Activated naive CD4-positive, alpha-beta T cell treated with anti-CD3 and anti-CD28 coated beads, Interleukin-2, amount 50 U/mL, for 16 hours (primary cell): ENCODE results near the gene EHF.
"Not testable (repeated sequence)": the region's sequence is repeated elsewhere in the genome, so short reads cannot be mapped to it uniquely, and the experiment has no call there.

Experiments
- DNase-seq: peaks from one replicate; pipeline ENCODE4 v3.0.0-alpha.2; 2020

Gene EHF

DNA sequence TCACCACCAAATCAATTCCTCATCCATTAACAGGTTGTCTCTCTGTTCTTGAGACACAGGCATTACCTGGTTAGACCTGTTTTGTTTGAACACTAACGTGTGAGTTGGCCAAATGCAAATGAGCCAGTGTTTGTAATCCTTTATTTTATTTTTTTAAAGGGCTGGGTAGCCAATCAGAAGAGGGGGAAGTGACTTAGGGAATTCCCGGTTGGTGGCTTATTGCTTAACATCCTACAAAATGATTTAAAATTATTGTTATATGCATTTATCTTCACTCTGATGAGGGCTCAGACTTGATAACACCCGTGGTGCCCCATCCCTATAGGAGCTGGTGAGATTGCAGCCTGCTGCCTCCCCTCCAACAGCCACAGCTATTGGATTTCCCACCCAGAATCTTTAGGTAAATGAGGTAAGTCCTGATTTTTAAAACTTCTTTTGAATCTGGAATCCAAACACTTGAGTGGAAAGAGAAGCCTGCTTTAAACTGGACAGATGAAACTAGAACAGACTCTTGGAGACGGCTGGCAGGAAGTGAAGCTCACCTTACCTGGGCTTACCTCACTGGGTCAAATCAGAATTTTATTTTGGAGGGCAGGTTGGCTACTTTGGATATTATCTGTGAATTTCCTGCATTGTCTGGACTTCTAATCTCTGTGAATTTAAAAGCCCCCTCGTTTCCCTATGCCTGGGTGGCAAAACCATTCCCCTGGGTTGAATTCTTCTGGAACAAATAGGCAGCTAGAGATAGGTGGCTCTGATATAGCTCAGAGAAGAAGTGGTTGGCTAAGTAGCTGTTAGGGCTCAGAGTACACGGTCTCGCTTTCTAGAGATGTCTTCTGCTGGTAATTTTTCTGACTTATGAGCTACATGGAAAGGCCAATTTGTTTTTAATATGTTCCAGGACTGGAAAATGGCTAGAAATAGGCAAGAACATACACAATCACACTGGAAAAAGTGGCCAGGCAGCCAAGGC, at the start of gene EHF:
EHF (plus strand) TSS at position 274 of the 973 bp plus-strand sequence. CDS start 21,538 bp downstream, outside the sequence.
- no peak for DNase-seq

DNA sequence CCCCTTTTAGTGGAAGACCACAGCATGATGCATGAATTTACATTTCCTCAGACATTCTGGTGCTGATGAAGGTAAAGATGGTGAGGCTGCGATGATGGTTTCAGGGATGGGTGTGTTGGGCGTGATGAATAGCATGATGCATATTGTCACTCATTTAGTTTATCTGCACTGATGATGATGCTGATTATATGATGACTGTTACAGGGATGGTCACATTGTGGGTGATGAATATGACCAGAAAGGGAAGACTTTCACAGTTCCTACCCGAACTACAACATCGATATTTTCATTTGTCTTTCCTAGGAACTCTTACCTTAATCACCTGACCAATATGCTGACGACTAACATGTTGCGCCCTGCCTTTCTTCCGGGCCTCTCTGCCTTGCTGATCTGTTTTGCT, 47.4 kb upstream of the EHF start:
- DNase-seq: no peak

DNA sequence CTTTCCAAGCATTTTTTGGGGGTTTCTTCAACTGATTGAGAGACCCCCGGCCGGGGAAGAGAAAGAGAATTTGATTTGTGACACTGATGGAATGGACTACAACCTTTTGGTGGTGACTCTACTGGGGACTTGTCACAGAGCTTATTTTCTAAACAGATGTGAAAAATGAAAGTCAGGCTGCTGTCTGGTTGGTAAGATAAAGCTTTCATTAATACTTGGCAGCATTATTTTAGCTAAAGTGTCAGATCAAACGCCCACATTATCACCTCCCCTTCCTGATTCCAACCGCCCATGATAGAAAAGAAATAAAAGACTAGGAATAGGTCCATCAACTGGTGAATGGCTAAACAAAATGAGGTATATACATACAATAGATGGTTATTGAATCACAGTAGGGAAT, 45.6 kb upstream of the EHF start:
- DNase-seq: no peak

DNA sequence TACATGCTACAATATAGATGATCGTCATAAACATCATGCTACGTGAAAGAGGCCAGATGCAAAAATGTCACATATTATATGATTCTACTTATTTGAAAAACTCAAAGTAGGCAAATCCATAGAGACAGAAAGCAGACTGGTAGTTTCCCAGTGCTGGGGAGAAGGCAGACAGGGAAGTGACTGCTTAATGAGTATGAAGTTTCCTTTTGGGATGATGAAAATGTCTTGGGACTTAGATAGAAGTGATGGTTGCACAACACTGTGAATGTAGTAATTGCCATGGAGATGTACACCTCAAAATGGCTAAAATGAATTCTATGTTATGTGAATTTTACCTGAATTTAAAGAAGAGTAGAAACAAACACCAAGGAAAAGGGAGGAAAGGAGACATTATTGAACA, 45.2 kb upstream of the EHF start:
- no peak for DNase-seq

DNA sequence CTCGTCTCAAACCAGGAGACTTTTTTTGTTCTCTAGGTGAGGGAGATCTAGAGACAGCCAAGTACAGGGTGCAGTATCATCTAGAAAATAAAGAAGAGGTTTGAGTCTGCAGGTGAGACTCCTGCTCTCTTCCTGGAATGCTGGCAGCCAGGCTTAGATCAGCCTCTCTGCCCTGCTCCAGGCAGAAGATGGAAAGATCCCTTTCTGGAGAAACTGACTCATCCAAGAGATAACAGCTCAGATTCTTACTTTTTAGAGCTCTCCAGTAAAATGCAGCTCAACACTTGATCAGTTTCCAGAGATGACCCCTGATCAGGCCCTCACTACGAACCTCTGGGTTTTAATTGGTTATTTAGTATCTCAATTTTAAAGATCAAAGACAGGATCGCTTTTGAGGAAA, 44.6 kb upstream of the EHF start:
- DNase-seq: no peak

DNA sequence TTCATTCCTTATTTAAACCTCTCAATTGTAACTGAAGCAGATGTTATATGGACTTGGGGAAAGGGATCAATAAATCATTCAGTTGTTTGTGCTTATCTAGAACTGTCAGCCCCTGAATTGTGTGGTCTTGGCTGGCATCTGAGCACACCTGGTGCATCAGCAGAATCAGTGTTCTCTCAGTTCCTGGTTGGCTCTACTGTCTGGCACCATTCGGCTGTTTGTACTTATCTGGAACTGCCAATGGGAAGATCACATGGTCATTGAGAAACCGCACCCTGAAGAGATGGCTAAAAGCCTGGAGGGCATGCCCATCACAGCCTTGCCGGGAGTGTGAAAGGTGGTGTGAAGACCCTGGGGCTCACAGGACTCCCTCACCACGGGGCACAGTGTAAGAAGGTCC, 37.1 kb upstream of the EHF start:
- DNase-seq: no peak

DNA sequence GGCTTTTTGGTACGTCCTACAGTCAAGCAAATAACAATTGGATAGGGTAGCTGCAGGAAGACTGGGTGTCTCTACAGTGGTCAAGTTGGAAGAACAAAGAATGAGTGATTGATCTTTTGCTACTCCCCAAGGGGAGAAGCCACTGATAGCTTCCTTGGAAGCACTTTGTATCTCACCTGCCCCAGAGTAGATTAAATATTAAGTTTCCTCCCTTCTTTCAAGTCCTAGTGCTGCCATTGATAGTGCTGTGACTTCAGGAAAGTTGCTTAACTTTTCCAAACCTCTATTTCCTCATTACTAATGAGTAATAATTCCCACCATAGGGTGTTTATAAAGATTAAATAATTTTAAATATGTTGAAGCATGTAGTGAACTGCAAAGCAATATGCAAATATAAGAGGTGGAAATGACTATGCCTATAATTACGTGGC, 35.6 kb upstream of the EHF start:
- no peak for DNase-seq

DNA sequence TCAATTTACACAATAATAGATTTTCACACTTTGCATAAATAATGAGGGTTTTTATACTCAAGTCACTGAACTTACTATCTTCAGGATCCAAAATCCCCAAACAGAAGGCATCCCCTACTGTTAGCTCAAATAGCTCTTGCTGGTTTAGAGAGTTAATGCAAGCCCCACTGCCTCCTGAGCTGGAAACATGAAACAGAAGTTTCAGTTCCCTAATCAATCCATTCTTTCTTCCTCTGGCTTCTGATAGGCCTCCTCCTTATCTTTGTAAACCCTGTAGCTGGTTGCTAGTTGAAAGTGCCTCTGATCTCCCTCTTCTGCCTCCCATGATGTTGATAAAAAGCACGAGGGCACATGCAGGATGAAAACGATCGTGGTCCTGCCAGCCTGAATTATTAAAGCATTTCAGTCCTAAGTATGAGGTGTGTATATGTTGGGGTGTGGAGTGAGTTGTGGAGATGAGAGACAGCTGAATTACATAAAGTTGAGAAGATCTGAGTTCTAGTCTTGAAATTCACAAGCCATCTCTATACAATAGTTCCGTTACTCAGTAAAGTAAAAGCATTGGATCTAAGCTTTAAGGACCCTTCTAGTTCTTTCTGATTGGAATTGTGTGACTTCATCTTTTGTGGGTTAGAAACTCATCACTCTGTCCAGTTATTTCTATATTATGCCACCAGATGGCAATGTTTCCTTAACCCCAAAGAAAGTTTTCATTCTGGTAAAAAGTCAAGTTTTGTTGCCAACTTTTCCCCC, 35.0 kb upstream of the EHF start:
- no peak for DNase-seq

DNA sequence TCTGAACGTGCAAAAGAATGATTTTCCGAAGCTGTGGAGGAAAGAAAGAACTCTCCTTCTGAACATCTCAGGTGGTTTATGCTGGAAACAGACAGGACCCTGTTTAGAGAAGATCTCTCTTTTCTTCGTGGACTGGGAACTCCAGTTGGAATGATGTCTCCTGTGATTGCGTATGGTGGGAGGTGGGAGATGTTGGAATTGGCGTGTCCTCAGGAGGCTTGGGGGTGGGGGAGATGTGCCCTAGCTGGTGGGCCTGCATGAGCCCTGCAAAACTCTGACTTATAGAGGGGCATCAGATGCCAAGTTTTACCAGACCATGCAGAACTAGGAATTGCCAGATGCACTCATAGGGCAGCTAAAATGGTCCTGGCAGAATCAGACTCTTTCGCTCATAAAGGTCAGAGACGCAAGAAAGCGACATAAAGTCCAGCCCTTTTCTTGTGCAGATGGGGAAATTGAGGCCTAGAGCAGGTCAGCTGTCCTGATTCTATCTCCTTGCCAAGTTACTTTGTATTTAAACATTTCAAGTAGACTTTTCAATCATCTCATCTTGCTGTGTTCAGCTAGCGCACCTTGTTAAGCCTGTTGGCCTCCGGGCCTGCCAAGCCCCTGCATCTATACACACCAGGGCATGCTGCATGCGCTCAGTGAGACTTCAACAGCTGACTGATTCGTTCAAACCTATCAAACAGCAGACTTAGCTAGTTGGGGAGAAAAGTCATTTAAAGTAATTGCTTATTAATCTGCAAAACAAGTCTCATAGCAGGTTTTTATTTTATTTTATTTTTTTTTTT, 34.2 kb upstream of the EHF start:
- no peak for DNase-seq

DNA sequence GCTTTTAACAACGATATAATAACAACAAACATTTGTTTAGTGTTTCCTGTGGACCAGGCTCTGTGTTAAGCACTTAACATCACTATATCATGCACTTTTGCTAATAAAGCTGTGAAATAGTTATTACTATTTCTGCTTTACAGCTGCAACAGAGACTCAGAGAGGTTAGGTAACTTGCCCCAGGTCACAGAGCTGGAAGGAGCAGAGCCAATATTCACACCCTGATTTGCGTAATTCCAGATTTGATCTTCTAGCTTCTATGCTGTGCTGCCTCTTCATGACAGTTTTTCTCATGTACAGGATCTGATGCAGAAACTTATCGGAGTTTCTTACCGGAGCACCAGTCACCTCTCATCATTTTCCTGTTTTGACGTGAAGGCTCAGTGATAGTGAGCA, 33.6 kb upstream of the EHF start:
- DNase-seq: no peak

DNA sequence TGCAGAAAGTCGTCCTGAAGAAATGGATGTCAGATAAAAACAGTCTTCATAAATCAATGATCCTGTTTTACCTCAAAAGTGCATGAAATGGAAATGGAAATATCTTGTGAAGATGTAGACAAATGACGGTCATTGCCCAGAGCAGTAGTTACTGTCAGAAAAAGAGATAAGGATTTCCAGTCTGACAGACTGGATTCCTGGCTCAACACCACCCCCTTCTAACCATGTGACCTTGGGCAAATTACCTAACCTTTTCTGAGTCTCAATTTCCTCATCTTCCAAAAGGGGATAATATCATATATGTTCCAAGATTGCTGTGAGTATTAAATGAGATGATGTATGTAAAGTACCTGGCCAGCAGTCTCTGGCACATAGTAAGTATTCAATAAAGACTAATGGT, 32.9 kb upstream of the EHF start:
- DNase-seq: no peak

DNA sequence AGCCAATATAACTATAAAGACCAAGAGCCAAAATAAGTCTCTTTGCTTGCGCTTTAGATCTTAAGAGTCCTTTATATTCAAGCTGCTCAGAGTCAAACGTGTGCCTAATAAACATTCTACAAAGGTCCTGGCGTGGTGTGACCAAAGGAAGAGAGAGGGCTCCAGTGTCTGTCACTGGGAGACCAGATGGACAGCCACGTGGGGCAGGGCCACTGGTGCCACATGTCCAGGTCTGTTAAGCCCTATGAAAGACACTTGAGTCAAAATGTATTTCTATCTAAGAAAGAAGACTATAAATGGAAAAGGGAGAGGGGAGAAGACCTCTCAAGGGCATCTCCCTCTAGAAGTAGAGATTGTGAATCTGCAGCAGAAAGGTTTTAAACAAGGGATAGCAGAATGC, 32.2 kb upstream of the EHF start:
- no peak for DNase-seq

DNA sequence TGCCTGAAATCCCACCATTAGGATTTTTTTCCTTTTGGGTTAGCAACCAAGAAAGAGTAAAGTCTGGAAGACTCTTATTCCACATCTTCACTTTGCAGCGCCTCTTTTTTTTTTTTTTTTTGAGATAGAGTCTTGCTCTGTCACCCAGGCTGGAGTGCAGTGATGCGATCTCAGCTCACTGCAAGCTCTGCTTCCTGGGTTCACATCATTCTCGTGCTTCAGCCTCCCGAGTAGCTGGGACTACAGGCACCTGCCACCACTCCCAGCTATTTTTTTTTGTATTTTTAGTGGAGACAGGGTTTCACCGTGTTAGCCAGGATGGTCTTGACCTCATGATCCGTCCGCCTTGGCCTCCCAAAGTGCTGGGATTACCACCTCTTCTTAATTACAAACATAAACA, 31.7 kb upstream of the EHF start:
- DNase-seq: not testable (repeated sequence)

DNA sequence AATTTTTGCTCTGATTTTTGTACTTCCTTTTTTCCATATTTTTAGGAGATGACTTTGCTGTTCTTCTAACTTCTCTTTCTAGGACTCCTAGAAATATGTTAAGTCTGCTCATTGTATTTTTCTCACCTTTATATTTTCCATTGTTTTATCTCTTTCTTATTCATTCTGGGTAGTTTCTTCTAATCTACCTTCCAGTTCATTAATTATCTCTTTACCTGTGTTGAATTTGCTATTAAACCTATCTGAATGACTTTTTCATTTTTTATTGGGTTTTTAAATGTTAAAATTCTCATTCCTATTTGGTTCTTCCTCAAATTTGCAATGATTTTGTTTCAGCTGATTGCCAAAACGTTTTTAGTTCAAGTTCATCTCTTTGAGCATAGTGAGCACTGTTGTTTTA, 27.8 kb upstream of the EHF start:
- no peak for DNase-seq

DNA sequence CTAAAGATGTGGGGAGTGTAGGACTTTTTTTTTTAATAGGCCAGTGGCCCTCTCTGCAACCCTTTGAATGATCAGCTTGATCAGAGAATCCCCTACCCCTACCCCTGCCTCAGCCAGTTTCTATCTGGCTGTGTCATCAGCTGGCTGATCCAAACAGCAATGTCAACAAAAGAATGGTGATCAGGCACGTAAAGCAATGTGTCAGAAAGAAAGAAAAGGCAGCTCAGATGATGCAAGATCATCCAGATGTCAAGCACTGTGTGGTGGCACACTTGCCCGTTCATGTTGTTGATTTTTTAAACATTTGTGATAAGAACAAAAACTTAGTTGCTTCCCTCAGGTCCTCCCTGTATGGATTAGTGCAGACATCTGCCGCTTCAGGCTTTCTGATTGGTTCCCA, 26.3 kb upstream of the EHF start:
- no peak for DNase-seq

DNA sequence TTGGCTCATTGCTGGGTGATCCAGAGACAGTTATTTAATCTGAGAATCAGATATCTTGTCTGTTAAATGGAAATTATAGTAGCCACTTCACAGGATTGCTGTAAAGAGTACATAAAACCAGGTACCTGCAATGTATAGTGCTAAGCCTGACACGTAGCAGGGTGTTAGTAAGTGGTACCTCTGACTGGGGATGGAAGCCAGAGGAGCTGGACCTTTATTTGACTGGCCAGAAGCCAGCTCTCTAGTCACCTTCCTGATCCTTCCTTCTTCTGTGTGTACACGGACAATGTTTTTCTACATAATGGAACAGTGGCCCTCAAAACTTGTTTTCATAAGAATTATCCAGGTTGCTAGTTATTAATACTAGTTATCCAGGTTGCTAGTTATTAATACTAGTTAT, 25.5 kb upstream of the EHF start:
- DNase-seq: no peak

DNA sequence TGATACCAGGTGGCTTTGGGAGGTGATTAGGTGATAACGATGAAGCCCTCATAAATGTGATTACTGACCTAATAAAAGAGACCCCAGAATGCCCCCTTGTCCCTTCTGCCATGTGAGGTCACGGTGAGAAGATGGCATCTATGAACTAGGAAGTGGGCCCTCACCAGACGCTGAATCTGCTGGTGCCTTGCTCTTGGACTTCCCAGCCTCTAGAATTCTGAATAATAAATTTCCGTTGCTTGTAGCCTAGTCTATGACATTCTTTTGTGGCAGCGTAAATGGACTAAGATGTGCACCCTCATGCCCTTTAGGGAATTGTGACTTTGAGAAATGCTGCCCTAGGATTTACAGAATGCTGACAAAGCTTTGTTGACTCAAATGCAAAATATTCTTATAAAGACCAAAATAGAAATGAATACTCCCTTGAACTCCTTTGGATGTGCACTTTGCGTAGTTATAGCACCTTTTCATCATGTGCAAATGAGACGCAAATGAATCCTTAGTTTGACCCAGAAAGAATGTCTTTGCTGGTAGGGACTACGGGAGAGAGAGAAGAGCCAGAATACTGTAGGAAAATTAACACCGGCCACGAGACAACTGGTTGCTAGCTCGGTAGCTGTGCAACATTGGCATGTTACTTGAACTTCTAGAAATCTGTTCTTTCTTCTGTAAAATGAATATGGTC, 24.8 kb upstream of the EHF start:
- DNase-seq: no peak

DNA sequence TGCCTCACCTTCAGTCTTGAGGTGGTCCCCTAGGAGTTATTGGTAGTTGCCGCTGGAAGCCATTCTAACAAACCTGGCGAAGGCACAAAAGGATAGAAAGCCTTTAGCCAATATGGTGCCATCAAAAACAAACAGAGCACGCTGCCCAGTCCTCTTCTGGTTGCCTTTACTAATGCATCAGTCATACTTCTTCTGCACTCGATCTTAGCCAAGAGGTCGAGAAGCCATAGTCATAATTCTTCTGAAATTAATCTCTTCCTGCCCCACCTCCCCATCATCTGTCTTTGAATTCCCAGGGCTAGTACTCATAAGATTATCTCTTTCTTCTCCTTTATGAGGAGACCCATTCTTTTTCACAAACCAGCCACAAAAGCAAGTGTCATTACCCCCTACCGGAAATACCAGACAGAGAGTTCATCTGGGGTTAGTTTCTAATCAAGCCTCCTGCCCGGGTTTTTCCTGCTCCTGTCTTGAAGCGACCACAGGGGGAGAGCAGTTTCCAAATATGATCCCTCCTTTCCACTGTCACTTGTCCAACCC, 21.4 kb upstream of the EHF start:
- DNase-seq: no peak

DNA sequence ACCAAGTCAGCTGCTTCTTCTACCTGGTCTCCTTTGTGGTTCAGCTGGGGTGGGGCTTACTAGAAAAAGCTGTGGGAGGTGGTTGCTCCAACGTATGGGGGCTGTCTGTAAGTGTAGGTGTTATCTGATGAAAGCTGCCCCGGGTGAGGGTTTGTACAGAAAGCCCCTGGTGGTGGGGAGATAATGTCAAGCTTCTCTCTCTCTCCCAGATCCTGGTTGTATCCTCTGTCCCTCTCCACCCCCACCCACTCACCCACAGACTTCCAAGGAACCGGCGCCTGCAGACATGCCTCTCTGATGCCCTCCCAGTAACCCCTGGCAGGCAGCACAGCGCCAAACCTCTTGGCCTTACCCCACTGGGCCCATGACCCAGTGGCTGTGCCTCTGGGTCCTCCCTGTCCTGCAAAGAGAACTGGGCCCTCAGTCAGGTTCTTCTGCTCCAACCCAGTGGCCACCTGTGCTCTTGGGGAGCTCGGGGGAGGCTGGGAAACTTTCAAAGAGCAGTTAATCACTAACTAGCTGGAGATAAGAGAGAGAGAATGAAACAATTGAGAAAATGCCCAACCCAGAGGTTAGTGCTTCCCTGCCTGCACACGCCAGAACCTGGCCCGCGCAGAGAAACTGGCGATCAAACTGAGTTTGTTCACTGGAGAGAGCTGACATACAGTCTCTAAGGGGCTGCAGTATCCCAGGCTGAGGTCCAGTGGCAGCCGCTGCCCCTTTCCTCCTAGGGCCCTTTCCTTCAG, 20.4 kb upstream of the EHF start:
- DNase-seq: no peak

DNA sequence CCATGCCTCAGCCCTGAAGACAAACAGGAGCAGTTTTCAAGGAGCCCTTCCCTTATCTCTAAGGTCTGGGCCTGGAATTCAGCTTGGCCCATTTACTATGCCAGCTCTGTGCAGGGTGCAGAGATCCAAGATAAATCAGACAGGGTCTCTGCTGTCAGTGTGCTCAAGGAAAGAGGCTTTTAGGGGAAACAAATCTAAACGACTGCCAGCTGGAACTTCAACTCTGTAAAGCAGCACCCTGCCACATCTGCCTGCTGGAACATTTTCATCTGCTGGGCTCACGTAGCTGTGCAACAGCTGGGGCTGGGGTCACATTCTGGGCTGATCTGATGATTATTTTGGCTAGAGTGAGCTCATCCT, 19.8 kb upstream of the EHF start:
- DNase-seq: no peak

DNA sequence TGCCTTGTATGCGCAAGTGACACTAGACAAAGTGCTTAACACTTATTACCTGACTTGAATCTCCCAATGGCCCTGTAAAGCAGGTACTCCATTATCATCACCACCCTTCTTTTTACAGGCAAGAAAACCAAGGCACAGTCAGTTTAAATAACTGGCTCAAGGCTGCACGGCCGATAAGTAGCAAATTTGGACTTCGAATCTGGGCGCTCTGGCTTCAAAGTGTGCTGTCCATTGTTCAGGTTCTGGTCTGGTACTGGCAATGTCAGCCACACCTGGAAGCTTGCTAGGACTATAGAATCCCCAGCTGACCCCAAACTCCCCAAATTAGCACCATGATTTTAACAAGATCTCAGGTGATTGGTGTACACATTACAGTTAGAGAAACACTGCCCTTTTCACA, 19.3 kb upstream of the EHF start:
- DNase-seq: no peak

DNA sequence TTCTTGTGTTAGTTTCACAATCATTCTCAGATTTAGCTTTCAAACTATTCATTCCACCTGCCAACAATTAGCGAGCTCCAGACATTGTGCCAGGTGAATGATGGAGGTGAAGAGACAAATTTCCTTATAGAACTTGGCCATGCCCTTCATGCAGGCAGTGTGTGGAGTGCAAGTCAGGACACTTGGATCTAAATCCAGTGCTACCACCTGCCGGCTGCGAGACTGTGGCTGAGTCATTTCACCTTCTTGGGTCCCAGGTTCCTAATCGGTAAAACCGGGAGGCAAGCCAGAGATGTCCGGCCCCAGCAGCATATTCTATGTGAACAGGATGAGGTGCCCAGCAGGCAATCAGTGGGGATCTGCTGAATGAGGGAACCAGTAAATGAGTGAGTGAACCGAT, 18.6 kb upstream of the EHF start:
- no peak for DNase-seq
